CD1c-positive myeloid dendritic cell (primary cell): Measurements from ENCODE around the gene ROR2.
"Not testable (repeated sequence)": the region's sequence is repeated elsewhere in the genome, so short reads cannot be mapped to it uniquely, and the experiment has no call there.

Experiments used
- DNase-seq: peaks from one replicate; pipeline ENCODE4 v3.0.0-alpha.2; 2016; ENCODE audit errors: extremely low spot score

ROR2 gene

DNA sequence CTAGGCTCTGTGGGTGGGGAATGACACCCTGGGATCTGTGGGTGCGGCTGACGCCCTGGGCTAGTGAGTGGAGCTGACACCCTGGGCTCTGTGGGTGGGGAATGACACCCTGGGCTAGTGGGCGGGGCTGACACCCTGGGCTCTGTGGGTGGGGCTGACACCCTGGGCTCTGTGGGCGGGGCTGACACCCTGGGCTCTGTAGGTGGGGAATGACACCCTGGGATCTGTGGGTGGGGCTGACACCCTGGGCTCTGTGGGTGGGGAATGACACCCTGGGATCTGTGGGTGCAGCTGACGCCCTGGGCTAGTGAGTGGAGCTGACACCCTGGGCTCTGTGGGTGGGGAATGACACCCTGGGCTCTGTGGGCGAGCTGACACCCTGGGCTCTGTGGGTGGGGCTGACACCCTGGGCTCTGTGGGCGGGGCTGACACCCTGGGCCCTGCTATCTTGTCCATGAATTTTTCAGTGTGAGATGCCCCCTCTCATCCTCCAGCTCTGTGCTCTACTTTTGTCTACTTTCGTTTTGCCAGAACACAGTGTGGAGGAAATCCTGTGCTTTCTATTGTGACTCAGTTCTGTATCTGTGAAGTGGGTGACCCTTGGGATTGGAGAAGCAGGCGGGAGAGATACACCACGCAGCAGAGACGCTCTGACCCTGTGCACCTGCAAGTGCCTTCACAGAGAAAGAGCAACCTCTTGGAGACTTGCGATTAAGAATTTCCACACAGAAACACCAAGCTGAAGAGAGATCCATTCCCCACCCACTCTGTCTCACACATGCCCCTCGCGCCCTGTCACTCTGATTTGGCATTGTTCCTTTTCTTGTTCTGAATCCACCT is 151.5 kb downstream of the ROR2 start:
- DNase-seq: not testable (repeated sequence)

DNA sequence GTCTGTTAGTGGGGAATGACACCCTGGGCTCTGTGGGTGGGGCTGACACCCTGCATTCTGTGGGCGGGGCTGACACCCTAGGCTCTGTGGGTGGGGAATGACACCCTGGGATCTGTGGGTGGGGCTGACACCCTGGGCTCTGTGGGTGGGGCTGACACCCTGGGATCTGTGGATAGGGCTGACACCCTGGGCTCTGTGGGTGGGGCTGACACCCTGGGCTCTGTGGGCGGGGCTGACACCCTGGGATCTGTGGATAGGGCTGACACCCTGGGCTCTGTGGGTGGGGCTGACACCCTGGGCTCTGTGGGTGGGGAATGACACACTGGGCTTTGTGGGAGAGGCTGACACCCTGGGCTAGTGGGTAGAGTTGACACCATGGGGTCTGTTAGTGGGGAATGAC is 152.5 kb downstream of the ROR2 start:
- DNase-seq: not testable (repeated sequence)

DNA sequence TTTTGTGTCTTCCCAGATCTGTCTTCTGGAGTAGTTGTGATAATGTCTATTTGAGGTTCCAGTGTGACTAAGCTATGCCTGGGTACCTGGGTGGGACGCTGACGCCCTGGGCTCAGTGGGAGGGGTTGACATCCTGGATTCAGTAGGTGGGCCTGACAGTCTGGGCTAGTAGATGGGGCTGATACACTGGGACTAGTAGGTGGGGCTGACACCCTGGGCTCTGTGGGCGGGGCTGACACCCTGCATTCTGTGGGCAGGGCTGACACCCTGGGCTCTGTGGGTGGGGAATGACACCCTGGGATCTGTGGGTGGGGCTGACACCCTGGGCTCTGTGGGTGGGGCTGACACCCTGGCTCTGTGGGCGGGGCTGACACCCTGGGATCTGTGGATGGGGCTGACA is 153.5 kb downstream of the ROR2 start:
- not testable (repeated sequence) for DNase-seq

DNA sequence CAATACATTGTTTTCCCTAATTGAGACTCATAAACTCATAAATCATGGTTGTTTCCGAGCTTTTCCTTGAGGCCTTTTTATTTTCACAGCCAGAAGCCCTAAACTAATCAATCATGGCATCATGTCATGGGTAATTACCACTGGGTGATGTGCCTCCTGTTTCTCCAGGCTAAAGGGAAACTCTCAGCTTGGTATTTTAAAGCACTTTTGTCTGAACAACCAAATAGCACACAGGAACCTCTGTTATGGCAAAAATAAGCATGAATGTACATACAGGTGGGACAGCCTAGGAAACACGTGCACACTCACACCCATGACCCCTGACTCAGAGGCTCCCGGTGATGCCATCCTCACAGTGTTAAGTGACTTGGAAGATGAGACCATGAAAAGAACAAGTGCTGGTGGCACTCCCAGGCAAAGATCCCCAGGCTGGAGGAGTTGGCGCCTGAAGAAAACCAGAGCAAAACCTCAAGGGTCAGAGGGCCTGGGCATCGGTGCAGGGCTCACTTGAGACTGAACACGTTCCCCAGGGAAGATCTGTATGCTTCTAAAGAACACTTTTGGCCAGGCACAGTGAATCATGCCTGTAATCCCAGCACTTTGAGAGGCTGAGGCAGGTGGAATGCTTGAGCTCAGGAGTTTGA is 154.3 kb downstream of the ROR2 start:
- DNase-seq: no peak

DNA sequence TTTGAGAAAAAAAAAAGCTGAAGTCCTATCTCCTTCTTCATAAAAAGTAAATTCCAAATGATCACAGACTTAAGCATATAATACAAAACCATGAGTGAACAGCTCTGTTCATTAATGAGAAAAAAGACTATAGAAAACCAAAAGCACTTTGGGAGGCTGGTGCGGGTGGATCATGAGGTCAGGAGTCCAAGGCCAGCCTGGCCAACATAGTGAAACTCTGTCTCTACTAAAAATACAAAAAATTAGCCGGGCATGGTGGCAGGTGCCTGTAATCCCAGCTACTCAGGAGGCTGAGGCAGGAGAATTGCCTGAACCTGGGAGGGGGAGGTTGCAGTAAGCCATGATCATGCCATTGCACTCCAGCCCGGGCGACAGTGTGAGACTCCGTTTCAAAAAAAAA is 156.7 kb downstream of the ROR2 start:
- DNase-seq: not testable (repeated sequence)

DNA sequence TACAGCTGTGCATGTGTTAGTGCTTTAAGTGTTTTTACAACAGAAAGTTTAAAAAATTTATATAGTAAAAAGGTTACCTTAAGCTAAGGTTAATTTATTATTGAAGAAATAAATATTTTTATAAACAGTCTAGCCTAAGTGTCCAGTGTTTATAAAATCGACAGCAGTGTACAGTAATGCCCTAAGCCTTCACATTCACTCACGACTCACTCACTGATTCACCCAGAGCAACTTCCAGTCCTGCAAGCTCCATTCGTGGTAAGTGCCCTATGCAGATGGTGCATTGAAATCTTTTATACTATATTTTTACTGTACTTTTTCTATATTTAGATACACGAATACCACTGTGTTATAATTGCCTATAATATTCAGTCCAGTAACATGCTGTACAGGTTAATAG is 159.1 kb downstream of the ROR2 start:
- DNase-seq: no peak

DNA sequence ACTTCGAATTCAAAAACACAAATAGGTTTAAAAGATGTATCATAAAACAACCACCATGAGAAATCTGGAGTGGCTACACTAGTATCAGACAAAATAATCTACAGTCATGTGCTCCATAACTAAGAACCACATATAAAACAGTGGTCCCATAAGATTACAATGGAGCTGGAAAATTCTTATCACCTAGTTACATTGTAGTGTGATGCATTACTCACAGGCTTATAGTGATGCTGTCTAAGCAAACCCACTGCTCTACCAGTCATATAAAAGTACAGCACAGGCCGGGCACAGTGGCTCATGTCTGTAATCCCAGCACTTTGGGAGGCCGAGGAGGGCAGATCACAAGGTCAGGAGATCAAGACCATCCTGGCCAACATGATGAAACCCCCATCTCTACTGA is 160.1 kb downstream of the ROR2 start:
- no peak for DNase-seq

DNA sequence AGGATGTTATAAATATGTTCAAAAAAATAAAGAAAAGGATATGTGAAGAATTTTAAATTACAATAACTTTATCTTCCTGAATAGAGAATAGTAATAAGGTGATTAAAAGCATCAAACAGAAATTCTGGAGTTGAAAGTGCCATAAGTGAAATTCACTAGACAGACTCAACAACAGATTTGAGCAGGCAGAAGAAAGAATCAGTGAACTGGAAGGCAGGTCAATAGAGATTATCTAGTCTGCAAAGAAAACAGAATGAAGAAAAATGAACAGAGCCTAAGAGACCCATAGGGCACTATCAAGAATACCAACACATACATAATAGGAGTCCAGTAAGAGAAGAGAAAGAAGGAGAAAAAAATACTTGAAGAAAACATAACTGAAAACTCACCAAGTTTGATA is 162.1 kb downstream of the ROR2 start:
- DNase-seq: no peak

DNA sequence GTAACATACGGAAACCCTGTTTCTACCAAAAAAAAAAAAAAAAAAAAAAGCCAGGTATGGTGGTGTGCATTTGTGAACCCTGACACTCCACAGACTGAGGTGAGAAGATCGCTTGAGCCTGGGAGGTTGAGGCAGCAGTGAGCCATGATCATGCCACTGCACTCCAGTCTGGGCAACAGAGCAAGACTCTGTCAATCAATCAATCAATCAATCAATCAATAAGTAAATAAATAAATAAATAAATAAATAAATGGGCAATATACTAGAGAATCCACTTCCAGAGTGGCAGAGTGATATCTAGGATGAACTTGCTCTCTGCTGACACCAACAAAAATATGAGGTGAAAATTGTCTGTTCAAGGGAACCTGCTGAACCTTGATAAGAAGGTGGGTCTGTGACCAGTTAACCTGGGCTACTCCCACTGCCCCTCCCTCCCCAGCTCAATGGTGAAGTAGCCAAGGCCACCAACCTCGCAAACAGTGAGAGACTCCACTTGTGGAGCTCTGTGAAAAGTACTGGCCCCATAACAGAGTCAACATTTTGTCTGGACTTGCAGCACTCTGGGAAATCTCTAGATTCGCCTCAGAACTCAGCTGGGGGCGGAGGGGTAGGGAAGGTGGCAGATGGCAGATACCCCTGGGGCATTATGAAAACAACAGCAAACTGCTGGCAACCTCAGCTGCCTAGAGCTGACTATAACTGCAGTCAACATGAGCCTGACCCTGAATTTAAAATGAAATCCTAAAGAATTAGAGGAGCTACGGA is 163.7 kb downstream of the ROR2 start:
- no peak for DNase-seq

DNA sequence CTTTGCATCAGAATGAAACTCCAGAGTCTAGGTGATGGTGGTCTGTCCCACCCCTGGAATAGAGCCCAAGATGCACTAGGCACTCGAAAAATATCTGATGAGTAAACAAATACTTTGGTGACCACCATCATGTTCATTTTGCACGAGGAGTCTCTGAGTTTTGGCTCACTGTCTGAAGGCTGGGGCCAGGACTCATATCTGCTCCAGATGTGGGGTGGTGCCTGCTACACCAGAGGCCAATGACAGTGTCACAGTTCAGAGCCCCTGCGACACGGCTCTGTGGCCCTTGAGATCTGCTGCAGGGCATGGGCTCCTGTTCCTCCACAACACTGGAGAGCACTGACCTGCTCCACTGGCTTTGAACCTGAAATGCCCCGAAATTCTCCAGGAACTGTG is 164.6 kb downstream of the ROR2 start:
- no peak for DNase-seq

DNA sequence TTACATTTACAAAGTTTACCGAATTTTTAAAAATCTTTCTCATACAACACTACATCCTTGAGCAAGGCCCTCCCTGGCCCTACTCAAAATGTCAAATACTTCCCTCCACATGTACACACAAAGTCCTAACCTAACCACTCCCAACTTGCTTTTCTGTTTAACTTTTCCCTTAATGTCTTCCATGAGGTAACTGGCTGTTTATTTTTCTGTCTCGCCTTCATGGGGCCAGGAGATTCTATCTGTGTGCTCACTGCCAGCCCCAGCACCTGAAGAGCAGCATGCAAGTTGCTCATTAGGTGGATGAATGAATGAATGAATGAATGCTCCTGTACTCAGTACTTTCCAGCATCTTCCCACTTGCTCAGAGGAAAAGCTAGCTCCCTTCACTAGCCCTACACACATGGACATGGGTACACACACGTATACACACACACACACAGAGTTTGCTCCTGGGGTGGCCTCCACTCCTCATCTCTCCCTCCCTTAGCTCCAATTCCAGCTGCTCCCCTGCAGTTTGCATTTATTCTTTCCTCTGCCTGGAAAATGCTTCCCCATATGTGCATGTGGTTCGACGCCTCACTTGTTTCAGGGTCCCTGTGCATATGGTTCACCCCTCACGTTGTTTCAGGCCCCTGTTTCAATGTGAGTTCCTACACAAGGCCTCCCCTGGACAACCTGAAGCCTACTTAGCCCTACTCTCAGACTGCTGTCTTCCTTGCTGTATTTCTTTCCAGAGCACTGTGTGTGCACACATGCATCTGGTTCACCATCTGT is 165.2 kb downstream of the ROR2 start:
- DNase-seq: no peak

DNA sequence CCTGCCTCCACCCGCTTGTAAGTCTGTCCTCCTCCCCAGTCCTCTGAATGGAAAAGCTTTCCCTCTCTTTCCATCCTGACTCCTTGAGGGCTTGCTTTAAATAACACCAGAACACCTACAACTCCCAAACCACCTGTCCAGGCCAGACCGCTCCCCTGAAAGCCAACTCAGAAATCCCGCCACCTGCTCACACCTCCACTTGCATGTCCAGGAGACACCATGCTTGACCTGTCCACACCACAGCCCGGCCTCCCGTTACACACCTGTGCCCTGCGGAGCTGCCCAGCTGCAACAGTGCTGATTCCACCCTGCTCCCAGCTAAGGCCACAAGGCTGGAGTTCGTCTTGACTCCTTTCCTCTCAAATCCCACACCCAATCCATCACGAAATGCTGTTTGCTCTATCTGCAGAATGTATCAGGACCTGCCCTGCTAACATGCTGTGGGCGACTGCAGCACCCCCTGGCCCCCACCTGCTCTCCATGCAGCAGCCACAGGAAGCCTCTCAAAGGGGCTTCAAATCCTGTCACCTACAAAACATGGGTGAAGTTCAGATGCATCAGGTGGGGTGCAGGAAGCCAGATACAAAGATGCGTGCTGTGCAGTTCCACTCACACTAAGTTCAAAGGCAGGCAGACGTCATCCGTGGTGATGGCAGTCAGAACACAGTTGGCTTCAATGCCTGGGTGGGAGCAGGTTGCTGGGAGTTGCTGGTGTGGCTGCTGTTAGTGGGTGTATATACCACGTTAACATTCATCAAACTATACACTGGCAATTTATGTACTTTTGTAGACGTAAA is 166.0 kb downstream of the ROR2 start:
- DNase-seq: no peak

DNA sequence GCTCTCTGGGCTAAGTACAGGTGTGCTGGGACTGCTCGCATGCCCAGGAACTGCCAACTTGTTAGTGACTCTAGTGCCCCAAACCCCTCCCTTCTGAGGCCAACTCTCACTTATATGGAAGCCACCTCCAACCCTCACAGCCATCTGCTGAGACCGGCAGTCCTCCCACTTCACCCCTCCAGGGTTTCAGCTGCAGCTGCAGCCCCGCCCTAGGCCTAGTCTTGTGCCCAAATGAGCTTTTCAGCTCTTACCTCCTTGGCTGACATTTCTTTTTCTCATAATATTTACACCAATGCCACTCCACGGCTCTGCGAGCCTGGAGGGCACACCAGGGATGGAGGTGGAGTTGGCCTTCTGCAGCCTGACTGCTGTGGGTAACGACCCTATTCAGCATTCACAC is 166.6 kb downstream of the ROR2 start:
- DNase-seq: no peak

DNA sequence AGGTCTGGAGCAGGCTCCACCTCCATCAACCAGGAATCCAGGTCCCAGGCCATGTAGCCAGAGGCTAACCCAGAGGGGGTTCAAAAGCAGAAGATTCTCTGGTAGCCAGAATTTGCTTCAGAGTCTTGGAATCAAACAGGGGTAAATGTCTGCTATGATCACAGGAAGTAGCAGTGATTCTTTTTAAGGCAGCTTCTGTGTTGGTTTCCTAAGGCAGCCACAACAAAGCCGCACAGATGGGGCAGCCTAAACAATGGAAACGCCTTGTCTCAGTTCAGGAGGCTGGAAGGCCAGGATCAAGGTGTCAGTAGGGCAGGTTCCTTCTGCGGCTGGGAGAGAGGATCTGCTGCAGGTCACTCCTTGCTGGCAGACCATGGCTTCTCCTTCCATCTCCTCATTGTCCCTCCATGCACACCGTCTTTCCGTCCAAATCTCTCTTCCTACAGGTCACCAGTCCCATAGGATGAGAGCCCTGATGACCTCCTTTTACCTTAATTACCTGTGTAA is 167.3 kb downstream of the ROR2 start:
- DNase-seq: no peak

DNA sequence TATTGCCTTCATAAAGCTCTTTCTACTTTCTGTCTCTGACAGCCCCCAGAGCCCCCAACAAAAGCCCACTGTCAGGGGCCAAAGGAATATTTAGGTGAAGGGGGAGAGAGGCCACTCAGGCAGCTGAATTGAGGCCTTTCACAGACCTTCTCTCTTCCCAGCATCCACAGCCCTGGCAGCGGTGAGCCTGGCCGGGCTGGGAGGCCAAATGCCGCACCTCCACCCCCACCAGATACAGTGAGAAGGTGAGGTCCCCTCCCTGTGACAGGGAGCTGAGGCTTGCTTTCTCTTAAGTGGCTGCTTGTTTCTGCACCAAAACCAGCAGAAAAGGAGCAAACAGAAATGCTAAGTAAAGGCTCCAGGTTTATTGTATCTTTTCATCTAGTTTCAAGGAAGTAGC is 168.1 kb downstream of the ROR2 start:
- no peak for DNase-seq

DNA sequence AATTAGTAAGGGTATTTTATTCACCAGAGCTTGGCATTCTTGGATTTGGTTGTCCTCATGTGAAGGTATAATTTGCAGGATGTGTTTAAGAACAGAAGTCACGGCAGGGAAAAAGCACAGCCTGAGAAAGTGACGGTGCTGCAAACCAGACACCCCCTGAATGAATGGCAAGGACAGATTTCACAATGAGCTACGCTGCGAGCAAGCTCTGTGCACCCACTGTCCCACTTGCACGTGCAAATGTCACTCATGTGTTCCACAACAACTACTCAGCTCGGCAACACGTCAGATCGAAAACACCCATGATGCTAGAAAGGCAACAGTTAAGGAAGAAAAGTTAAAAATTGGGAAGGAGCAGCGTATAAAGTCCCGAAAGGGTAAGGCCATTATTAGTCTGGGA is 168.9 kb downstream of the ROR2 start:
- no peak for DNase-seq

DNA sequence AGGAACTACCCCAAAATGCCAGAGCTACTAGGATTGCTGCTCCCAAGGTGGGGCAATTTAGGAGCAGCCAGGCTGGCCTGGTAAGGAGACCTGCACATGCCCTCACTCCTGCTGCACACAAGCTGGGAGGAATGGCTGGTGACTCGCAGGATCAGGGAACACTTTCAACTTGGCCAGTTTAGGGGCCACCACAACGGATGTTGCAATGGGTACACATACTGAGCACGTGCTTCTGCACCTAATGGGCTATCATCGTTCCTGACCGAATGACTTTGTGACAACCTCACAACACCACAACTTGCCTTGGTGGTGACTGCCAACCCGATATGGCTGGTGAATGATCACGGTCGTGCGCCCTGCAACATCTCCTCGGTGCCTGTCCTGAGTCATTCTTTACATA is 172.0 kb downstream of the ROR2 start:
- no peak for DNase-seq

DNA sequence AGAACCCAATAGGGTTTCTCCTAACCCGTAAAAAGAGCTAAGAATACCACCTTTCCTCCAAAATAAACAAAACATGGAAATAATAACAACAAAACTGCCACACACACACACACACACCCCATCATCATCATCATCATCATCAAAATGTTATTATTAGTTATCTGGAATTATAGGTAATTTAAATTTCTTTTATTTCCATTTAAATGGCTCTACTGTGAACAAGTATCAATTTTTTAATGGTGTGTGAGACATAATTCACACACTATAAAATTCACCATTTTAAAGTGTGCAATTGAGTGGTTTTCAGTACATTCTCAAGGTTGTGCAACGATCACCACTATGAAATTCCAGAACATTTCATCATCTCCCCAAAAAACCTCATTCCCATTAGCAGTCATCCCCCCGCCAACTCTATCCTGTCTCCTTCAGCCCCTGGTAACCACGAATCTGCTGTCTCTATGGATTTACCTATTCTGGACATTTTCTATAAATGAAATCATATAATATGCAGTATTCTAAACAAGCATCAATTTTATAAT is 172.7 kb downstream of the ROR2 start:
- DNase-seq: no peak

DNA sequence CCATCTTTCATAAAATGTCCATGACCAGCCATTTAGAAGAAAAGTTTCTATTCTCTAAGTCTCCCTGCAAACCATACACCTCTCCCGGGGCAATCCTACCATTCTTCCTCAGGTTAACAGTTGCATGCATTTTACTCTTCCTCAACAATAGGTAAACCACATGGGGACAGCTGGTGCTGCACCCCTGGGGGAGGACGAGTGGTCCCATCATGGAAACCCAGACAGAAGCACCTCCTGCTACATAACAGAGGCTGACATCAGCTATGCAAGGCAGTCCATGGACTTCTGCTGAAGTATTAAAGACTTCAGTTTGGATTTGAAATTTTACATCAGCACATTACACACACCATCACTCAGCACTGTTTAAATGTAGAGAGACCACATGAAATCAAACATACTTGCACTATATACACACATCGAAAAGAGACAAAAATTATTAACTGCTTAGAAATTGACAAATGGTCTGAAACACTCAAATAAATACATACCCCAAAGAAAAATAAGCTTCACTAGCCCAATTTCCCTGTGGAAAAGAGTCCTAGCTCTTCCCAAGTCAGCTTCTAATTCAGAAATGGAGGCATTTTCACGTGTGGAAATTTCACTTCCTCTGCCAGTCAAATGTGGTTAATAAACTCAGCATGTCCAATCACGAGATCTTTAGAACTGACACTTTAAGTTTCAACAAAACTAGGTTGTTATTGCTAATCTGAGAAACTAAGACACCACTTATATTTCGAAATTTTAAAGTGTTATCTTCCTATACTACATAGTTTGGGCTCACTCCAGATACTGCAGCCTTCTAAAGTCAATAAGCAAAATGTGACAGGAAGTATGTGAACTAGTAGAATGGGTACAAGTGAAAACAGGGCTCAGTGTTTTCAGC is 173.4 kb downstream of the ROR2 start:
- peak; percentile 30 for DNase-seq

DNA sequence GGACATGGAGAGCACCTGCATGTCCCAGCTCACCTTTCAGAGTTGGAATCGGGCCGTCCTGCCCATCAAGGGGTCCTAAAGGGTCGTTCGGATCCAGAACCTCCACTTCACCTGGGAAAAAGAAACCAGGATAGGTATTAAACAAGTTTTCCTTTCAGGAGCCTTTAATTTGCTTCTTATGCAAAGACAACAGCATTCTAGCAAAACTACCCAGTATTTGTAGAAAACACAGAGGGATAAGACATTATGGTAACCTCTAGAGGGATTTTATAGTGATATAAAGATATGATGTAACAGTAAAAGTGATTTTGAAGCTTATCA is 174.4 kb downstream of the ROR2 start:
- DNase-seq: no peak
